NCI-H128 (cell line): ENCODE data around the gene MS4A4E.
"Not testable (repeated sequence)": the region's sequence is repeated elsewhere in the genome, so short reads cannot be mapped to it uniquely, and the experiment has no call there.

Source experiments
- DNase-seq: peaks from one replicate; lab custom pipeline; 2025; ENCODE audit not compliant: unreplicated experiment; lab: John Stamatoyannopoulos, UW

The MS4A4E gene

GRCh38 chr11:60242740-60243239, at the start of gene MS4A4E:
Gene MS4A4E, minus strand, starts transcription at chr11:60243137. Its CDS starts 13,082 bp downstream, at chr11:60230055.
- DNase-seq: no peak

- no peak for DNase-seq
These were observed 49.2 kb upstream of the MS4A4E start for GRCh38 chr11:60292145-60292544.

GRCh38 chr11:60288531-60288930, 45.6 kb upstream of the MS4A4E start:
- DNase-seq: no peak

DNA sequence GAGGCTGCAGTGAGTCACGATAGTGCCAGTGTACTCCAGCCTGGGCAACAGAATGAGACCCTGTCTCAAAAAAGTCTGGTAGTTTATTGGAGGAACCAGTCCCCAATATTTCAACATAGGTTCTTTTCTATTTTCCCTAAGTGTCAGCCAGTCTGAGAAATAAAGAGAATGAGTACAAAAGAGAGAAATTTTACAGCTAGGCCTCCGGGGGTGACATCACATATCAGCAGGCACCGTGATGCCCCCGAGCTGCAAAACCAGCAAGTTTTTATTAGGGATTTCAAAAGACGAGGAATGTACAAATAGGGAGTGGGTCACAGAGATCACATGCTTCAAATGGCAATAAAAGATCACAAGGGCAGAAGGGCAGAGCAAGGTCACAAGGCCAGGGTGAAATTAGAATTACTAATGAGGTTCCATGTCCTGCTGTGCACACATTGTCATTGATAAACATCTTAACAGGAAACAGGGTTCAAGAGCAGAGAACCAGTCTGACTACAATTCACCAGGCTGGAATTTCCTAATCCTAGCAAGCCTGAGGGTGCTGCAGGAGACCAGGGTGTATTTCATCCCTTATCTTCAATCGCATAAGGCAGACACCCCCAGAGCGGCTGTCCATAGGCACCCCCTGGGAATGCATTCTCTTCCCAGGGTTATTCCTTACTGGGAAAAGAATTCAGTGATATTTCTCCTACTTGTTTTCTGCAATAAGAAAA, 42.6 kb upstream of the MS4A4E start:
- DNase-seq: not testable (repeated sequence)

- DNase-seq: no peak
These were observed 39.3 kb upstream of the MS4A4E start for GRCh38 chr11:60282286-60282685.

- DNase-seq: no peak
These were observed 38.5 kb upstream of the MS4A4E start for GRCh38 chr11:60281485-60281884.

DNA sequence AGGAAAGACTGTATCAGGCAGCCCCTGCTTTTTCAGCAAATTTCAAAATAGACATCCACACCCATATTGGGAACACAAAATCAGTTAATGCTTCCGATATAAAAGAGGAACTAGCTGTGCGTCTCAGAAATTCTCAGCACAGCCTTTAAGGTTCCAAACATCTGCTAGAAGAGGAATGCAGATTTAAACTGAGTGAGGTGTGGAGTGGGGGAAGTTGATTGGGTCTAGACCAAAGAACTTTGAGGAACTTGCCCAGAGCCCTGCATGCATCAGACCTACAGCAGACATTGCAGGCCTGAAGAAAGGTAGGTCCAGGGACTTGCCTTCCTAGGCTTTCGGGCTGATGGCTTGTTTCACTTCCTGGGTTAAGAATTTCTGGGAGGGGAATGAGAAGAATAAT, 37.5 kb upstream of the MS4A4E start, which contains the start of gene MS4A4A:
Gene MS4A4A, plus strand, starts transcription at position 255 of the 400 bp plus-strand sequence. Its CDS starts 10 bp downstream, at position 265.
- DNase-seq: no peak

GRCh38 chr11:60274416-60274815, 31.5 kb upstream of the MS4A4E start:
- no peak for DNase-seq

DNA sequence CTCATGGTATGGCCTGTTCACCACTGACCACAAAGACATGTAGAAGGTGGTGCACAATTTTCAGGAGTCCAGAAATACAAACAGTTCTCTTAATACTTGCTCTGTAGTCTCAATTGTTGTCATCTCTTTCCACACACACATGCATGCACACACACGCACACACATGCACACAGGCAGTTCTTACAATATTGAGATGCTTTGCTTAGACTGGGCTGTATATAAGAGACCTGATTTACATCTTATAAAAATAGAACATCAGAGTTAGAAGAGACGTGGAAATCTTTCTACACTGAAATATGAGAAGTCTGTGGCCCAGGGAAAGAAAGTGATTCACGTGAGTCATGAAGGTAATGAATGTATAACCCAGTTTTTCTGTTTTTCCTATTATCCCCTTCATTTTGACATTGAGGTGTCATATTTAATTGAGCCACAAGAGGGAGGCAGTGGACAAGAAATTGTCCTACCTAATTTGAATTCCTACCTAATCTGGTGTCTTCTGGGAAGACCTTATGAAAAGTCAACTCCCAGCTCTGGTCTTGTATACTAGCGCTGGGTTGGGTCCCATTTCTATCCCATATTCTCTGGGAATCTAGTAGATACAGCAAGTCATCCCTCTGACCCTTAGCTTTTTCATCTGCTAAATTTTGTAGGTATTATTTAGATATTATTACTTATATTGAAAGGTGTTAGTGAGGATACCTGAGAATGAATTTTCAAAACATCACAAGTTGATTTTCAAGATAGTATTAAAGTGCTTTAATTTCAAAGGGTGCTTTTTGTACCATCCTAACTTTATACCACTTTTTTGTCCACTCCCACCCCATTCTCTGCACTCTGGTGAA, 22.7 kb upstream of the MS4A4E start:
- peak; percentile 6 for DNase-seq

GRCh38 chr11:60264644-60265043, 21.7 kb upstream of the MS4A4E start:
- no peak for DNase-seq

DNA sequence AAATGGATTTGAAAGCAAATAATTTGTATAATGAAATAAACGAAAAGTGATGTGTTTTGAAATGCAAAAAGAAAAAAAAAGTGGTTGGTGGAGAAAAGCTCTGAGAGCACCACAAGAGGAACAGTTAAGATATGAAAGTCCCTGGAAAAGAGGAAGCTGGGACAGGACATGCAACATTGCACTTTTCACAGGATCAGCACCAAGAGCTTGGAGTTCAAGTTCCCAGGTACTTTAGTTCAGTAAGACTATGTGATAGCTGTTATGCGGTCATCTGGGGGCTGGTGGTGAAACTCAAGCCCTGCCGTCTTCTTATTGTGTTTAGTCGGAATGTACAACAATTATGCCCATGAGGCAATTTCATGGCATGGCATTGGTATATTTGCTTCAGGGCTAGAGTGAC, 20.5 kb upstream of the MS4A4E start:
- DNase-seq: no peak

GRCh38 chr11:60261014-60261413, 18.1 kb upstream of the MS4A4E start:
- no peak for DNase-seq

- no peak for DNase-seq
These were observed 15.2 kb upstream of the MS4A4E start for GRCh38 chr11:60257956-60258722.

GRCh38 chr11:60252213-60253108, 9.5 kb upstream of the MS4A4E start:
- no peak for DNase-seq

DNA sequence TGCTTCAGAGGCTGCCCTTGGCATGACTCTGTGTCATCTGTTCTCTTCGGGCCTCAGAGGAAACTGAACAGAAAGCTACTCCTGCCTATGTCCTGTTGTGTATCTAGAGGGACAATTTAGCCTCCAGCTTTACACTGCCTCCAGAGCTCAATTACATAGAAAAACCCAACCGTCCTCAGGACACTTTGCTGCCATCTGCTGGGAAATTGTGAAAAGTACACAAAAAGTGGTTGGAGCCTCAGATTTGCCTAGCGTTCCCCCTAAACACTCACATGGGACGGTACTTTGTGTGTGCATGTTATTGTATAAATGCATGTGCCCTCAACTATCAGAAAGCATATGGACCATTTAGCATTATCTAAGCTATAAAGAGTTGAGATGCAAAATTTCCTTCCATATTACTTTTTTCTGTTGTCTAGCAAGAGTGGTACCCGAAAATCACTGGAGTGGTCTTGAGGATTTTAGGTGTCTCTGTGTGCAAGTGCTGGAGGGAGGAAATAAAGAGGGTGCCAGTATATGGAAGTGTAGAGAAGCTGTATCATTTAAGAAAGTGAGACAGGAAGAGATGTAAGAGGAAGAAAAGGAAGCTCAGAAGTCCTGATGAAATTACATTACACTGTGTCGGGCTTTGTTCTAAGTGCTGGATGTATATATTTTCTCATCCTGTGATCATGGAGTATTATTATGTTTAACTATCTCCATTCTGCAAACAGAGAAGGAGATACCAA, 8.7 kb upstream of the MS4A4E start:
- DNase-seq: no peak

DNA sequence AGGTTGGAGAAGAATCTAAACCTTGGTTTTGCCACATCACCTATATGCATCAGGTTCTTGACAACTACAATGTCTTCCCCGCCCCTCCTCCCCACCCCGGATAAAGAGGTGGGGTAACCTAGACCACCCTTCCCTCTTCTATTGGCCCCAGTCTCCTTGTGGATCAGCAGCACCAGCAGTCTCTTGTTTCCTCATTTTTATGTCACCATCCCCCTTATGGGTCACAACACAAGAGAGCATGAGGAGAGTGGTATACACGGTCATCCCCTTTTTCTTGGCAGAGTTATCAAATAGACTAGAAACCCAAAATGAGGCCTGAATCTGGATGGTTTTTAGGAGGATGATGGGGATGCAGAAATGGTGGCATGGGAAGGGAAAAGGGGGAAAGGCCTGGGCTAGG, 1.2 kb downstream of the MS4A4E start:
- no peak for DNase-seq

DNA sequence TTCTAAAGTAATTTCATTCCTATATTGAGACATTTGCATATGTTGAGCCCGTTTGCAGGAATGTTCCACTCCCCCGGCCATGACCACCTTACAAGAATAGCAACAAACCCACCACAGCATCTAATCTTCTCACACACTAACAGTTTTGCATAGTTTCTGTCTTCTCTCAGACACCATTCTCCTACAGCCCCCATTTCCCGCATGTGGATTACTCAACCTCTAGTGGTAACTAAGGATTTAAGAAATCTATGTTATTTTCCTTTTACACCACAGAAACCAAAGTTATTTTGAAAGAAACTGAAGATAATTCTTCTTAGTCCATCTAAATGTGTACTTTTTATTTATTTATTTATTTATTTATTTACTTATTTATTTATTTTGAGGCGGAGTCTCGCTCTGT, 2.3 kb downstream of the MS4A4E start:
- DNase-seq: no peak

DNA sequence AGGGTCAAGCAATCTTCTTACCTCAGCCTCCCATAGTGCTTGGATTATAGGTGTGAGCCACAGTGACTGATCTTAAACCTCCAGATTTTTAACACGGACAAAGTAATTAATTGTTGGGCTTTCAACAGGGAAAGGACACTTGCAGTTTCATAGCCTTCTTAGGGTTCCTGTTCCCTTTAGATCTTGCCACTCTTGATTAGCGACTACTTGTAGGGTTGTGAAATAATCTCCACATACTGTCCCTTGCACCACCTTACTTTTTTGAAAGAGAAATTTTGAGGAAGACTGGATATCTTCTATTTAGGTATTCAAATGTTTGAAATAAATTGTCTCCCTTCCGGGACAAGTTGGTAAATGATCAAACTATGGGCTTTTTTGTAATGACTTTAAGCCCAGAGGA, 7.6 kb downstream of the MS4A4E start:
- DNase-seq: no peak

DNA sequence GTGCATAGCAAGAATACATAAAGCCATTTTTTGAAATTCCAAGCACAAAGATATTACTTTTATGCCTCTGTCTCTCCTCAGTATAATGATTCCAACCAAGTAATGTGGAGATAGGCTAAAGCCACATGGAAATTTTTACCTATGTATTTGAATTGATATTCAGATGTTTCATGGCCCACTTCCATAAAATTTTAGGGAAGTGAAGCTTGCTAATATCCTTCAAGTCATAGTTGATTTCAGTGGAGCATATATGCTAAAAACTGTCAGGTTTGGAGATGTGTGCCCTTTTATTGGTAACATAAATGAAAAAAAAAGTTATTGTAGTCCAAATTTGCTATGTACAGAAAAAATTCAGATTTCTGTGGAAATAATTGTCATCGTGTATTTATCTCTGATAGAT, 12.3 kb downstream of the MS4A4E start:
- DNase-seq: no peak

- no peak for DNase-seq
These were observed 20.8 kb downstream of the MS4A4E start for GRCh38 chr11:60222141-60222540.
